Measurements from ENCODE around the gene TMEM247.

The TMEM247 gene

GRCh38 chr2:46479265-46479664, at the start of gene TMEM247:
TSS of gene TMEM247 (plus strand) at chr2:46479565.
- DNase-seq, result no peak

- no peak for DNase-seq
Observed at GRCh38 chr2:46430413-46430812, 49.0 kb upstream of the TMEM247 start.

- no peak for DNase-seq
Observed at GRCh38 chr2:46430992-46431391, 48.4 kb upstream of the TMEM247 start.

- no peak for DNase-seq
Observed at GRCh38 chr2:46431481-46432235, 47.7 kb upstream of the TMEM247 start.

GRCh38 chr2:46434851-46435273, 44.5 kb upstream of the TMEM247 start:
- DNase-seq, result no peak

GRCh38 chr2:46435353-46435752, 44.0 kb upstream of the TMEM247 start:
- DNase-seq, result no peak

GRCh38 chr2:46435796-46436360, 43.5 kb upstream of the TMEM247 start:
- no peak for DNase-seq

- no peak for DNase-seq
Observed at GRCh38 chr2:46436800-46437199, 42.6 kb upstream of the TMEM247 start.

- no peak for DNase-seq
Observed at GRCh38 chr2:46438102-46438501, 41.3 kb upstream of the TMEM247 start.

GRCh38 chr2:46438794-46439193, 40.6 kb upstream of the TMEM247 start:
- no peak for DNase-seq

GRCh38 chr2:46439582-46439981, 39.8 kb upstream of the TMEM247 start:
- DNase-seq, result no peak

GRCh38 chr2:46441838-46442712, 37.3 kb upstream of the TMEM247 start:
- no peak for DNase-seq

GRCh38 chr2:46444732-46445131, 34.6 kb upstream of the TMEM247 start:
- no peak for DNase-seq

GRCh38 chr2:46445556-46445955, 33.8 kb upstream of the TMEM247 start:
- DNase-seq, result no peak

GRCh38 chr2:46446871-46447568, 32.3 kb upstream of the TMEM247 start:
- DNase-seq, result no peak

GRCh38 chr2:46447649-46448048, 31.7 kb upstream of the TMEM247 start:
- no peak for DNase-seq

GRCh38 chr2:46448111-46448510, 31.3 kb upstream of the TMEM247 start:
- DNase-seq, result no peak

- no peak for DNase-seq
Observed at GRCh38 chr2:46448641-46449040, 30.7 kb upstream of the TMEM247 start.

- no peak for DNase-seq
Observed at GRCh38 chr2:46449700-46450099, 29.7 kb upstream of the TMEM247 start.

- DNase-seq, result no peak
Observed at GRCh38 chr2:46451131-46451711, 28.1 kb upstream of the TMEM247 start.

- DNase-seq, result no peak
Observed at GRCh38 chr2:46456789-46457188, 22.6 kb upstream of the TMEM247 start.

GRCh38 chr2:46458763-46459500, 20.4 kb upstream of the TMEM247 start:
- DNase-seq, result no peak
